Ovary (tissue), 9 donors: ENCODE data around the gene TRAK1. TPM values are rescaled to one million over a fixed set of nuclear protein-coding genes. Genes with fewer than 3 reads are reported as not detected.

Experiments
- DNase-seq, 5 donors: peaks; one replicate each; pipeline ENCODE4 v3.0.0-alpha.2; 2019 to 2020
- H3K27ac ChIP-seq, 2 donors: fragments of 200-600 bp; one replicate each; pipeline versions ENCODE4 v1.5.1 to v1.8.0; 2019 to 2022
- H3K27me3 ChIP-seq: fragments of 200-600 bp; one replicate; pipeline ENCODE4 v1.8.0; 2022
- H3K36me3 ChIP-seq: fragments of 200-600 bp; sonication (generic); one replicate; pipeline ENCODE4 v1.5.1; 2019
- H3K4me1 ChIP-seq: one replicate; pipeline ENCODE4 v1.8.1; 2013; ENCODE audit warnings: mild to moderate bottlenecking, moderate library complexity; ENCODE audit not compliant: insufficient read depth
- H3K4me3 ChIP-seq: fragments of 200-600 bp; sonication (generic); one replicate; pipeline ENCODE4 v1.5.1; 2017
- H3K9me3 ChIP-seq, 2 donors: fragments of 200-600 bp in 1 of 2; sonication (generic) in 1 of 2; one replicate each; pipeline versions ENCODE4 v1.5.1 to v1.8.1; 2013 to 2019; ENCODE audit warnings: mild to moderate bottlenecking in 1 of 2, moderate library complexity in 1 of 2
- EP300 ChIP-seq: sonication (generic); formaldehyde crosslinking; IDR thresholded peaks from one replicate; pipeline ENCODE4 v1.6.1; 2017; ENCODE audit warnings: antibody characterized with exemption
- POLR2A ChIP-seq: fragments of 450-650 bp; IDR thresholded peaks from one replicate; pipeline ENCODE4 v1.6.1; 2017; ENCODE audit warnings: antibody characterized with exemption, mild to moderate bottlenecking, moderate library complexity
- WGBS, 3 donors: extraction: QIAGEN DNeasy Blood & Tissue Kit in 1 of 3; methylation state at CpG; one replicate each; pipeline versions ENCODE4 v1.1.5 to v1.1.7; 2013 to 2017; 5-methylcytosine and 5-hydroxymethylcytosine counted together
- intact Hi-C, 4 donors: fragments of 100-400 bp; cut with DNase I; formaldehyde crosslinking; loops; one replicate each; pipeline versions ENCODE4 v1.11.0 to v1.15.1; 2022 to 2023
- polyA plus RNA-seq, 2 donors: library from polyadenylated mRNA; stranded (reverse); fragments of 200-250 nt in 1 of 2; fragments of 350-450 nt in 1 of 2; fragmentation: Illumina TruSeq in 1 of 2; extraction: RNeasy Lipid Tissue Mini Kit (QIAGEN cat#74804) in 1 of 2; gene quantifications; one replicate each; pipeline ENCODE4 v1.2.3, GENCODE V29; 2013 to 2014
- total RNA-seq, 7 donors: library from RNA; depleted of rRNA in 2 of 7; stranded (reverse); fragments of >200 nt in 2 of 7; fragmentation: NEBNext Ultra II Directional in 3 of 7; extraction: Animal tissue kit (Norgen Biotek cat#: 25700) in 3 of 7; gene quantifications; one replicate each; pipeline versions ENCODE4 v1.1.0 to v1.2.4, GENCODE V29; 2016 to 2023
- TF ChIP-seq, protein P1 (sequence below), 3 donors: fragments of 450-650 bp in 2 of 3; fragments of 200-600 bp in 1 of 3; IDR thresholded peaks; one replicate each; pipeline versions ENCODE4 v1.5.1 to v1.8.0; 2016 to 2022; ENCODE audit warnings: antibody characterized with exemption in 3 of 3, mild to moderate bottlenecking in 1 of 3
- donor health status: DM: no; HTN: no; CAD: no; lungs with moderate emphysema.
- donor health status: DM: no; HTN: no; CAD: no.
- donor health status: Bipolar disorder and iron deficiency.
- donor health status: DM: yes; HTN: yes; CAD: no.
- donor health status: DM: no; HTN: no; CAD: no.
- donor health status: DM: yes; HTN: yes; CAD: no.

TRAK1 gene
- total and polyA plus RNA-seq, 9 donors = 7.1 to 17.7 (median 14.9) TPM

DNA sequence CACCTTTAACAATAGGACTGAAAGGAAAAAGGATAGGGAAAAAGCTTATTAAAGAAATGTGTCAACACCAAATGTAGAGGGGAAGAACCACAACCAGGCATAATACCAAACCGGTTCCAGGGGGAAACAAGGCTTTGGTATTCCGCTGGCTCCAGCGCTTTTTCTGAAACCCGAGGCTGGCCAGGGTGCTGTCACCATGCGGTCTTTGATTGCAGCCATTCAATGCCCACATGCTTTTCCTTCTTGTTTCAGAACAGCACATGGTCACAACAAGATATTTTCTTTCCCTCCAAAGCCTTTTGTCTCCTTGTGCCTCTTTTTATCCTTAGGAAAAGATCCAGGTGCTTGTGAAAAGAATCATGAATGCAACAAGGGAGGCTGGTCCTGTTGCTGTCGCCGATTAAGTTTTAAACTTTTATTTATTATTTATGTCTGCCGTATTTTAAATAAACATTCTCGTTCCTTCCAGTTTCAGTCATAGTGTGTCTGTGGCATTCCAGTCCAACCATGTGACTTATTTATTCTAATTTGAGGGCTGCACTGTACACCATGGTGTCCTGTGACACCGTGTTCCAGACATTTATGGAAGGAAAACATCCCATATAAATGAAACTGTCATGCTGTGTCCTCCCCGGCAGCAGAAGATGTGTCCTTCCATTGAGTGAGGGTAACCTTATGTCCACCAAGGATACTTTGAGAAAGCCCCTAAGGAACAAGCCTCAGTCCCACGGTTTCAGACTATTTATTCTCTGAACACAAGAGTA, 133.7 kb downstream of the TRAK1 start:
- H3K9me3 ChIP-seq = no peaks in the 10 kb centered on the region
- H3K4me1 ChIP-seq = no peaks in the 10 kb centered on the region
- TF ChIP-seq POLR2A = no peak
- TF ChIP-seq, protein P1, sequence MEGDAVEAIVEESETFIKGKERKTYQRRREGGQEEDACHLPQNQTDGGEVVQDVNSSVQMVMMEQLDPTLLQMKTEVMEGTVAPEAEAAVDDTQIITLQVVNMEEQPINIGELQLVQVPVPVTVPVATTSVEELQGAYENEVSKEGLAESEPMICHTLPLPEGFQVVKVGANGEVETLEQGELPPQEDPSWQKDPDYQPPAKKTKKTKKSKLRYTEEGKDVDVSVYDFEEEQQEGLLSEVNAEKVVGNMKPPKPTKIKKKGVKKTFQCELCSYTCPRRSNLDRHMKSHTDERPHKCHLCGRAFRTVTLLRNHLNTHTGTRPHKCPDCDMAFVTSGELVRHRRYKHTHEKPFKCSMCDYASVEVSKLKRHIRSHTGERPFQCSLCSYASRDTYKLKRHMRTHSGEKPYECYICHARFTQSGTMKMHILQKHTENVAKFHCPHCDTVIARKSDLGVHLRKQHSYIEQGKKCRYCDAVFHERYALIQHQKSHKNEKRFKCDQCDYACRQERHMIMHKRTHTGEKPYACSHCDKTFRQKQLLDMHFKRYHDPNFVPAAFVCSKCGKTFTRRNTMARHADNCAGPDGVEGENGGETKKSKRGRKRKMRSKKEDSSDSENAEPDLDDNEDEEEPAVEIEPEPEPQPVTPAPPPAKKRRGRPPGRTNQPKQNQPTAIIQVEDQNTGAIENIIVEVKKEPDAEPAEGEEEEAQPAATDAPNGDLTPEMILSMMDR (IDR thresholded peaks at IDR 0.05) = no peak
- no peak for TF ChIP-seq EP300
- H3K36me3 ChIP-seq = no peaks in the 10 kb centered on the region
- H3K4me3 ChIP-seq = no peak overlapping the region
- DNase-seq = no peak
- intact Hi-C loops = no loop called here
- WGBS, 3 donors = 55 to 69% (median 58%) methylated on average over 12 of the region's 12 CpGs
- H3K27me3 ChIP-seq = no peaks in the 10 kb centered on the region
- H3K27ac ChIP-seq = no peak overlapping the region

DNA sequence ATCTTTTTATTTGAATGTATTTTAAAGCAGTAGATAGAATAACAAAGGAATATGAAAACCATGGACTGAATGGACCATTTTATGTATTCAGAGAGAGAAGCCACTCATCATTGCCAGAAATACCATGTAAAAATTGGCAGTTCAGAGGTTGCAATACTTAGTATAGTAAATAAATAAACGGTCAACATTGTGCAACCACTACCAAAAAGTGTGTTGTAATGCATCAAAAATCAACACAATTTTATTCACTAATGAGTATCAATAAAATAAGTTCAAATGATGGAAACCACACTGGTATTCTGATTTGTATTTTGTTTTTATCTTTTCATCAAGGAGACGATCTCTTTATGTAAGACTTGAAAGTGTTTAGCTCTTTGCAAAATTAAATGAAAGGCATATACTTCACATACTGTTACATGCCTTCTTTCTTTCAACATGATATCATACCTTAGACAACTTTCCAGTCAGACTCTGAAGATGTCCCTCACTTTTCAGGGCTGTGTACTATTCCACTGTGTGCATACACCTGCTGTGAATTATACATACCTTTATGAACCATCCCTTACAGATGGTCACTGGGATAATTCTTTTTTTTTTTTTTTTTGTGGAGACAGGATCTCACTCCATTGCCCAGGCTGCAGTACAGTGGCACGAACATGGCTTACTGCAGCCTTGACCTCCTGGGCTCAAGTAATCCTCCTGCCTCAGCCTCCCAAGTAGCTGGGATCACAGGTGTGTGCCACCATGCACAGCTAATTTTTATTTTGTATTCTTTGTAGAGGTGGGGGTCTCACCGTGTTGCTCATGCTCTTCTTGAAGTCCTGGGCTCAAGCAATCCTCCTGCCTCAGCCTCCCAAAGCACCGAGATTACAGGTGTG, 134.6 kb downstream of the TRAK1 start:
- H3K36me3 ChIP-seq = no peaks in the 10 kb centered on the region
- no peaks in the 10 kb centered on the region for H3K9me3 ChIP-seq
- TF ChIP-seq POLR2A (no peak), EP300 (no peak)
- TF ChIP-seq, protein P1 (IDR thresholded peaks at IDR 0.05) = no peak
- H3K27me3 ChIP-seq = no peaks in the 10 kb centered on the region
- no peaks in the 10 kb centered on the region for H3K4me1 ChIP-seq
- WGBS, 3 donors = 84 to 93% (median 93%) methylated on average over 5 of the region's 5 CpGs
- no peak overlapping the region for H3K27ac ChIP-seq
- H3K4me3 ChIP-seq = no peak overlapping the region
- intact Hi-C loops = no loop called here
- DNase-seq = no peak

DNA sequence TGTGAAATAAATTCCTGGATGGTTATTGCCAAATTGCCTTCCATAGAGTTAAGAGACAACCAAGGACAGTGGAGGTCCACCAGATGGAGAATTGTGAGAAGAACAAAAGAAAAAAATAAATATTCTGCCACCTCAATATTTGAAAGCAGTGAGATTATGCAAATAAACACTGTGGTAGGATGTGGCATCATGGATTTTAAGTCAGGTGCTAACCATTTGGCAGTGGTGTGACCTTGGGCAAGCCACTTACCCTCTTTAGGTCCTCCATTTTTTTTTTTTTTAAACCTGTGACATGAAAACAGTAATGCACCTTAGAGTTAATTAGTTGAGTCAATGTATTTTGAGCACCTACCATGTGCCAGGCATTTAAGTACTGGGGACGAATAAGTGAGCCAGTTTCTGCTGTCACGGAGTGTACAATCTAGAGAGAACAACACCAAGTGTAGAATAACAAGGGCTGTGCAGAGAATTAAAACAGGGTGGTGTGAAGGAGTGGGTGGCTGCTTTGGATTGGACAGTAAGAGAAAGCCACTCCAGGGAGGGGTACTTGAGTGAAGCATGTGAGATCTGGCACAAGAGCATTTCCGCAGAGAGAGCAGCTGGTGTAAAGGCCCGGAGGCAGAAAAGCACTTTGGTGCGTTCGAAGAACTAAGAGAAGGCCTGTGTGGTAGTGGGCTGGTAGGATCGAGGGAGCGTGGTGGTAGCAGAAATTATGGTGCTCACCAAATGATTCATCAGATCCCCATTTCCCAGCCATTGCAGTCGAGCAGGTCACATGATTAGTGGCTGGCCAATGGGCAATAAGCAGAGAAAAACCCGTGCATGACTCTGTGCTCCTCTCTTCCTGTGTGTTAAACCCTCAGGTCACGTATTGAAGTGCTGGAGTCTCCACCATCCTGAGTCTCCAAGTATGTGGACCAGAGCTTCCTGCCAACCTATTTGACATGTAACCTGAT, 135.6 kb downstream of the TRAK1 start:
- 79 to 80% (median 80%) methylated on average over 11 of the region's 11 CpGs for WGBS, 3 donors
- TF ChIP-seq POLR2A (no peak), EP300 (no peak)
- TF ChIP-seq, protein P1 (IDR thresholded peaks at IDR 0.05) = no peak
- no peak overlapping the region for H3K27ac ChIP-seq
- H3K27me3 ChIP-seq = no peaks in the 10 kb centered on the region
- intact Hi-C loops = no loop called here
- no peak overlapping the region for H3K4me3 ChIP-seq
- no peak for DNase-seq
- H3K4me1 ChIP-seq = no peaks in the 10 kb centered on the region
- H3K9me3 ChIP-seq = no peaks in the 10 kb centered on the region
- no peaks in the 10 kb centered on the region for H3K36me3 ChIP-seq

DNA sequence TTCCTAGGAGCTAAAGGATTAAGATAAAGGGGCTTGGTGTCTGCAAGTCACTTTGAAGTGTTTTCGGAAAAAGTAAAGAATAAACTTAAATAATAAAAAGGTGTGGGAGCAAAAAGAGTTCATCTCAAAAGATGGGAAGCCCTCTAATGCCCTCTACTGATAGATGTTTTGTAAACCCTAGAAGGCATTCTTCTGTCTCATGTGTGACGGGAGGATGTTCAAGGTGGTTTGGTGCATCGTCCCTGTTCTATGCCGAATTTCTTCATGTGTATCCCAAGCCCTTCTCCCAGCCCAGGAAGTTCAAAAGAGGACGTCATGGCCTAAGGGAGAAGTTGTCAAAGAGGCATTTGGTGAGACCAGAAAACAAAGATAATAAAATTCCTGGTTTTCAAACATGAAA, 137.6 kb downstream of the TRAK1 start:
- no peak for DNase-seq
- WGBS, 3 donors = 15 to 23% (median 20%) methylated on average over 5 of the region's 5 CpGs
- intact Hi-C loops = no loop called here
- no peak for TF ChIP-seq POLR2A
- no peaks in the 10 kb centered on the region for H3K36me3 ChIP-seq
- H3K4me1 ChIP-seq = no peaks in the 10 kb centered on the region
- no peaks in the 10 kb centered on the region for H3K9me3 ChIP-seq
- no peak overlapping the region for H3K27ac ChIP-seq
- no peak overlapping the region for H3K4me3 ChIP-seq
- H3K27me3 ChIP-seq = no peaks in the 10 kb centered on the region
